GM19324 (cell line): ENCODE data around the gene TAAR5.
"Not testable (repeated sequence)": the region's sequence is repeated elsewhere in the genome, so short reads cannot be mapped to it uniquely, and the experiment has no call there.

ENCODE experiments used
- ATAC-seq: cut with Tn5 transposase; IDR thresholded peaks from one replicate; pipeline ENCODE4 v1.9.1; 2021; ENCODE audit warnings: mild to moderate bottlenecking, moderate library complexity; ENCODE audit not compliant: unreplicated experiment, low FRiP score

Gene TAAR5

GRCh38 chr6:132571774-132572173, 17.8 kb downstream of the TAAR5 start:
- ATAC-seq, result no peak

- ATAC-seq, result no peak
Measured at GRCh38 chr6:132570221-132570777, 19.2 kb downstream of the TAAR5 start, which contains the start of gene TAAR6. Gene TAAR6, plus strand, starts transcription at chr6:132570322. Its CDS starts 0 bp downstream, at chr6:132570322.

- ATAC-seq, result no peak
Measured at GRCh38 chr6:132569170-132569569, 20.4 kb downstream of the TAAR5 start.

GRCh38 chr6:132568611-132569010, 20.9 kb downstream of the TAAR5 start:
- no peak for ATAC-seq

- ATAC-seq, result no peak
Measured at GRCh38 chr6:132567566-132567965, 22.0 kb downstream of the TAAR5 start.

- ATAC-seq, result no peak
Measured at GRCh38 chr6:132566404-132566803, 23.1 kb downstream of the TAAR5 start.

- not testable (repeated sequence) for ATAC-seq
Measured at GRCh38 chr6:132560087-132560486, 29.5 kb downstream of the TAAR5 start.

- ATAC-seq, result no peak
Measured at GRCh38 chr6:132552372-132552771, 37.2 kb downstream of the TAAR5 start, which contains the start of gene TAAR8. Gene TAAR8, plus strand, starts transcription at chr6:132552672. Its CDS starts 21 bp downstream, at chr6:132552693.

- ATAC-seq, result no peak
Measured at GRCh38 chr6:132551214-132551613, 38.3 kb downstream of the TAAR5 start.

- no peak for ATAC-seq
Measured at GRCh38 chr6:132548746-132549463, 40.6 kb downstream of the TAAR5 start.

GRCh38 chr6:132544826-132545225, 44.7 kb downstream of the TAAR5 start:
- no peak for ATAC-seq
